Sigmoid colon (tissue), 7 donors: ENCODE results near the gene GMPPA. TPM values are rescaled to one million over a fixed set of nuclear protein-coding genes. Genes with fewer than 3 reads are reported as not detected.

Source experiments
- DNase-seq: peaks from one replicate; pipeline ENCODE4 v3.0.0-alpha.2; 2019
- H3K27ac ChIP-seq, 4 donors: fragments of 200-600 bp; sonication (generic); one replicate each; pipeline ENCODE4 v1.5.1; 2016 to 2019; ENCODE audit warnings: mild to moderate bottlenecking in 1 of 4
- H3K27me3 ChIP-seq, 3 donors: fragments of 200-600 bp; sonication (generic); one replicate each; pipeline ENCODE4 v1.5.1; 2019; ENCODE audit warnings: mild to moderate bottlenecking in 1 of 3
- H3K36me3 ChIP-seq, 4 donors: fragments of 200-600 bp; sonication (generic); one replicate each; pipeline ENCODE4 v1.5.1; 2016 to 2019
- H3K4me1 ChIP-seq, 4 donors: fragments of 200-600 bp; sonication (generic); one replicate each; pipeline ENCODE4 v1.5.1; 2017 to 2019
- H3K4me3 ChIP-seq, 4 donors: fragments of 200-600 bp; sonication (generic); one replicate each; pipeline ENCODE4 v1.5.1; 2017 to 2019; ENCODE audit warnings: mild to moderate bottlenecking in 2 of 4, moderate library complexity in 1 of 4
- H3K9me3 ChIP-seq, 4 donors: fragments of 200-600 bp in 3 of 4; sonication (generic) in 3 of 4; one replicate each; pipeline versions ENCODE4 v1.5.1 to v1.6.1; 2013 to 2019
- CTCF ChIP-seq, 4 experiments: fragments of 450-650 bp in 3 of 4; fragments of 200-600 bp in 1 of 4; IDR thresholded peaks; one replicate each; pipeline ENCODE4 v1.5.1; 2016 to 2019; ENCODE audit warnings: antibody characterized with exemption in 4 of 4, mild to moderate bottlenecking in 3 of 4, moderate library complexity in 2 of 4
- EP300 ChIP-seq, 4 donors: sonication (generic); formaldehyde crosslinking; IDR thresholded peaks; one replicate each; pipeline ENCODE4 v1.6.1; 2017; ENCODE audit warnings: antibody characterized with exemption in 4 of 4
- POLR2A ChIP-seq, 2 donors: fragments of 450-650 bp; IDR thresholded peaks; one replicate each; pipeline ENCODE4 v1.6.1; 2016; ENCODE audit warnings: antibody characterized with exemption in 2 of 2, mild to moderate bottlenecking in 2 of 2, moderate library complexity in 2 of 2
- POLR2AphosphoS5 ChIP-seq, 4 donors: sonication (generic); formaldehyde crosslinking; IDR thresholded peaks; one replicate each; pipeline ENCODE4 v1.6.1; 2017; ENCODE audit warnings: antibody characterized with exemption in 4 of 4
- WGBS, 2 donors: extraction: QIAGEN DNeasy Blood & Tissue Kit; methylation state at CpG; one replicate each; pipeline ENCODE4 v1.1.7; 2013; 5-methylcytosine and 5-hydroxymethylcytosine counted together
- intact Hi-C: fragments of 100-400 bp; cut with DNase I; formaldehyde crosslinking; loops from one replicate; pipeline ENCODE4 v1.15.1; 2023
- polyA plus RNA-seq, 3 donors: library from polyadenylated mRNA; stranded (reverse); fragments of 200-250 nt; gene quantifications; one replicate each; pipeline ENCODE4 v1.2.3, GENCODE V29; 2013
- total RNA-seq, 4 donors: library from RNA; depleted of rRNA; stranded (reverse); fragments of >200 nt; gene quantifications; one replicate each; pipeline ENCODE4 v1.1.0, GENCODE V29; 2016
- donor health status: healthy with polysubstance abuse.
- donor health status: Bipolar disorder and iron deficiency.
- donor health status: healthy.

The GMPPA gene
- total and polyA plus RNA-seq, 7 donors: 13.9 to 52.8 (median 24.7) TPM

GRCh38 chr2:219466816-219467735 is 31.6 kb upstream of the GMPPA start:
- no peak for DNase-seq
- intact Hi-C loops: no loop called here
- TF ChIP-seq CTCF (IDR thresholded peaks at IDR 0.05) (no peak), POLR2AphosphoS5 (IDR thresholded peaks at IDR 0.05) (peak in 2 of 4 donors; percentile 8 to 17), POLR2A (IDR thresholded peaks at IDR 0.05) (no peak), EP300 (IDR thresholded peaks at IDR 0.05) (no peak)
- Histone ChIP-seq H3K27me3 (no peaks in the 10 kb centered on the region), H3K36me3 (peaks cover 0 to 89% (median 44%) of the 10 kb centered on the region in 4 donors), H3K27ac (peak overlapping the region; percentile 77 to 99 (median 99)), H3K4me3 (no peak overlapping the region), H3K9me3 (no peaks in the 10 kb centered on the region), H3K4me1 (peaks cover 0 to 81% (median 76%) of the 10 kb centered on the region in 4 donors)
- WGBS, 2 donors: 80 to 85% methylated on average over 28 of the region's 28 CpGs

- Histone ChIP-seq H3K4me1 (peaks cover 0 to 75% (median 70%) of the 10 kb centered on the region in 4 donors), H3K36me3 (peaks cover 0 to 89% (median 44%) of the 10 kb centered on the region in 4 donors), H3K9me3 (no peaks in the 10 kb centered on the region), H3K27ac (peak overlapping the region; percentile 77 to 99 (median 99)), H3K4me3 (no peak overlapping the region), H3K27me3 (no peaks in the 10 kb centered on the region)
- TF ChIP-seq POLR2A (IDR thresholded peaks at IDR 0.05) (no peak), POLR2AphosphoS5 (IDR thresholded peaks at IDR 0.05) (peak in 2 of 4 donors; percentile 21 to 29), CTCF (IDR thresholded peaks at IDR 0.05) (no peak), EP300 (IDR thresholded peaks at IDR 0.05) (no peak)
- WGBS, 2 donors: 64 to 77% methylated on average over 2 of the region's 2 CpGs
- DNase-seq: no peak
- intact Hi-C loops: no loop called here
Measured at GRCh38 chr2:219467736-219468075, 31.0 kb upstream of the GMPPA start.

- WGBS, 2 donors: 91% methylated on average over 23 of the region's 23 CpGs
- Histone ChIP-seq H3K27me3 (no peaks in the 10 kb centered on the region), H3K27ac (peak overlapping the region; percentile 77 to 99 (median 99)), H3K4me1 (peaks cover 0 to 66% (median 61%) of the 10 kb centered on the region in 4 donors), H3K9me3 (no peaks in the 10 kb centered on the region), H3K36me3 (peaks cover 3 to 92% (median 49%) of the 10 kb centered on the region in 4 donors), H3K4me3 (no peak overlapping the region)
- no peak for DNase-seq
- intact Hi-C loops: no loop called here
- TF ChIP-seq POLR2AphosphoS5 (IDR thresholded peaks at IDR 0.05) (no peak), CTCF (IDR thresholded peaks at IDR 0.05) (no peak), POLR2A (IDR thresholded peaks at IDR 0.05) (no peak), EP300 (IDR thresholded peaks at IDR 0.05) (no peak)
Measured at GRCh38 chr2:219468410-219469185, 30.1 kb upstream of the GMPPA start.

- 89% methylated on average over 16 of the region's 16 CpGs for WGBS, 2 donors
- Histone ChIP-seq H3K36me3 (peaks cover 7 to 92% (median 51%) of the 10 kb centered on the region in 4 donors), H3K27ac (peak overlapping the region; percentile 77 to 99 (median 99)), H3K9me3 (no peaks in the 10 kb centered on the region), H3K27me3 (no peaks in the 10 kb centered on the region), H3K4me1 (peaks cover 0 to 60% (median 55%) of the 10 kb centered on the region in 4 donors), H3K4me3 (no peak overlapping the region)
- no peak for DNase-seq
- intact Hi-C loops: no loop called here
- no peak for TF ChIP-seq CTCF (IDR thresholded peaks at IDR 0.05)
- TF ChIP-seq EP300 (IDR thresholded peaks at IDR 0.05): no peak
- TF ChIP-seq POLR2AphosphoS5 (IDR thresholded peaks at IDR 0.05): peak; percentile 12 to 44 (median 34)
- TF ChIP-seq POLR2A (IDR thresholded peaks at IDR 0.05): no peak
Measured at GRCh38 chr2:219469186-219469724, 29.4 kb upstream of the GMPPA start.
